NCI-H1105 (cell line): ENCODE data around the gene STAT5A.
"Not testable (repeated sequence)": the region's sequence is repeated elsewhere in the genome, so short reads cannot be mapped to it uniquely, and the experiment has no call there.

ENCODE experiments used
- DNase-seq: peaks from one replicate; lab custom pipeline; 2025; lab: John Stamatoyannopoulos, UW

STAT5A gene

DNA sequence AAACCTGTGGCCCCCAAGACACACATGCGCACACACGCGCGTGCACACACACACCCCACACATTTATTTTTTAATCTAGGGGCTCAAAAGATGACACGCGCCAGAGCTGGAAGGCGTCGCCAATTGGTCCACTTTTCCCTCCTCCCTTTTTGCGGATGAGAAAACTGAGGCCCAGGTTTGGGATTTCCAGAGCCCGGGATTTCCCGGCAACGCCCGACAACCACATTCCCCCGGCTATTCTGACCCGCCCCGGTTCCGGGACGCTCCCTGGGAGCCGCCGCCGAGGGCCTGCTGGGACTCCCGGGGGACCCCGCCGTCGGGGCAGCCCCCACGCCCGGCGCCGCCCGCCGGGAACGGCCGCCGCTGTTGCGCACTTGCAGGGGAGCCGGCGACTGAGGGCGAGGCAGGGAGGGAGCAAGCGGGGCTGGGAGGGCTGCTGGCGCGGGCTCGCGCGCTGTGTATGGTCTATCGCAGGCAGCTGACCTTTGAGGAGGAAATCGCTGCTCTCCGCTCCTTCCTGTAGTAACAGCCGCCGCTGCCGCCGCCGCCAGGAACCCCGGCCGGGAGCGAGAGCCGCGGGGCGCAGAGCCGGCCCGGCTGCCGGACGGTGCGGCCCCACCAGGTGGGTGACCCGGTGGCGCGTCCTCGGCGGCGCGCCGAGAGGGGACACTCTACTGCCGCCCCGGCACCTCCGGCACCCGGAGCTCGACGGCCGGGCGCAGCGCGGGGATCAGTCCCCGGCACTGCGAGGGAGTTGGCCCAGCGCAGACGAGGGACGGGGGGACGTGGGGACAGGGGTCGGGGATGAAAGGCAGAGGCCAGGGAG lies at the start of gene STAT5A:
Gene STAT5A (plus strand): TSS at position 522 of the 826 bp plus-strand sequence. CDS start 914 bp downstream, outside the sequence.
- no peak for DNase-seq

DNA sequence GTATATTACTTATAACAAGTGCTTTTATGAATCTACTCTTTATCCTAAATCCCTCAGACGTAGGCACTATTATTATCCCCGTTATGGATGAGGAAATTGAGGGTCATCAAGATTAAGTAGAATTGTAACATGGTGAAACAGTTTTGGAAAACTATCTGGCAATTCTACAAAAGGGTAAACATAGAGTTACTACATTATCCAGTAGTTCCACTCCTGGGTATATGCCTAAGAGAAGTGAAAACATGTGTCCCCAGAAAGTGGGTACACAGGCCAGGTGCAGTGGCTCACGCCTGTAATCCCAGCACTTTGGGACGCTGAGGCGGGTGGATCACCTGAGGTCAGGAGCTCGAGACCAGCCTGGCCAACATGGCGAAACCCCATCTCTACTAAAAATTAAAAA lies 48.7 kb upstream of the STAT5A start:
- DNase-seq, result not testable (repeated sequence)

DNA sequence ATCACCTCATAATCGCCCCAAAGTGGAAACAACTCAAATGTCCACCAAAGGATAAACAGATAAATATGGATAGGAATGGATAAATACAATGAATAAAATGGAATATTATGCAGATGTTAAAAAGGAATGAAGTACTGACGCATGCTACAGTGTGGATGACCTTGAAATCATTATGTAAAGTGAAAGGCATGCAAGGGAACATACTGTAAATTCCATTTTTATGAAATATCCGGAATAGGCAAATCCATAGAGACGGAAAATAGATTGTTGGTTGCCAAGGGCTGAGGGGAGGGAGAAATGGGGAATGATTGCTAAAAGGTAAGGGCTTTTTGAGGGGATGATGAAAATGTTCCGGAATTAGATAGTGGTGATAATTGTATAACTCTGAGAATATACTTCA lies 48.1 kb upstream of the STAT5A start:
- no peak for DNase-seq

DNA sequence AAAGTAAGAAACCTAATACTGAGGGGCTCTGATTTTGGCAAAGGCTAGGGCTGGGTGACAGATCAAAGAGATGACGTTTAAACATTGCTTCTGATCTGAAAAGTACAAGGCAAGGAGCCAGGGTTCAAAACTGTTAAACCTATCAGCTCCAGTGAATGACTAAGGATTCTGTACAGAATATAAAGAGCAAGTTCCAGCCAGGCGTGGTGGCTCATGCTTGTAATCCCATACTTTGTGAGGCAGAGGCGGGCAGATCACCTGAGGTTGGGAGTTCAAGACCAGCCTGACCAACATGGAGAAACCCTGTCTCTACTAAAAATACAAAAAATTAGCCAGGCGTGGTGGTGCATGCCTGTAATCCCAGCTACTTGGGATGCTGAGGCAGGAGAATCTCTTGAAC lies 47.4 kb upstream of the STAT5A start:
- not testable (repeated sequence) for DNase-seq

DNA sequence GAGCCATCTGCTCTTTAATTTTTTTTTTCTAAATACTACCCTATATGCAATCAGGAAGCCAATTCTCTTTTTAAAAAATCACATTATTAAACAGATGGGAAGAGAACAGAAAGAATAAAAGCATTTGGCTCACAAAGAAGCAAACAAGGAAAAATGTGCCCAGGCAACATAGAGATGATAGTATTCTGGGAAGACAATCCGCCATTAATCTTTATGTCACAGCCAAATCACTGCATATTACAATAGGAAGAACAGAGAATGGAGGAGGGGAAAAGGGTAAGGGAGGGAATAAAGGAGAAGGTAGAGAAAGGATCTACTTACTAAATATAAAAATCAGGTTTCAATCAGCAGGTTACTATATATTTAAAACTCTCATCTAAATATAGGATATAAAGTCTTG lies 46.4 kb upstream of the STAT5A start:
- no peak for DNase-seq

DNA sequence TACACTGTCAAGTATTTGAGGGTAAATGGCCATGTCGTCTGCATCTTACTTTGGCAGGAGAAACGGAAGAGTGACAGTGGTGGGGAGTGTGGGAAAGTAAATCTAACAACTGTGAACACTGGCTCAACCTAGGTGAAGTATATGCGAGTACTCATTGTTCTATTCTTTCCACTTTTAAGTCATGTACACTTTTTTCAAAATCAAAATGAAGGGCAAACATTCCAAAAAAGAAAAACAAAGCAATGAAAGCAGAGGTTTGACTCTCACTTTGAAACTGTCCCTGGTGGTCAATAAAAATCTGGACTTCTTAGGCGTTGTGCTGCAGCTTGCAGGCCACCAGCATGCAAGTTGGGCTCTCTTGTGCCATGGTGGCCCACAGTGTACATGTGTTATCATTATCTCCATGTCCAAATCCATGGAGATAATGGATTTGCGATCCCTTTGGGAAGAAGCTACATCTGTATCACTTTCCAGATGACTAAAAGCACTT lies 44.8 kb upstream of the STAT5A start:
- DNase-seq, result no peak

DNA sequence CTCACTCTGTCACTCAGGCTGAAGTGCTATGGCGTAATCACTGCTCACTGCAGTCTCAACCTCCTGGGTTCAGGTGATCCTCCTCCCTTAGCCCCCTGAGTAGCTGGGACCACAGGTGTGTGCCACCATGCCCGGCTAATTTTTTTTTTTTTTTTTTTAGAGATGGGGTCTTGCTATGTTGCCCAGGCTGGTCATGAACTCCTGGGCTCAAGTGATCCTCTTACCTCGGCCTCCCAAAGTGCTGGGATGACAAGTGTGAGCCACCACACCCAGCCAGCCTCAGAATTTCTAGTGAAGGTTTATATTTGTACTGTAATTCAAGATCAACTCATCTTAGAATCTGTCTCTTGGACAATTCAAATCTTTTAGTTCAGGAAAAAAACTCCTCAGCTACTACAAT lies 44.2 kb upstream of the STAT5A start:
- not testable (repeated sequence) for DNase-seq

DNA sequence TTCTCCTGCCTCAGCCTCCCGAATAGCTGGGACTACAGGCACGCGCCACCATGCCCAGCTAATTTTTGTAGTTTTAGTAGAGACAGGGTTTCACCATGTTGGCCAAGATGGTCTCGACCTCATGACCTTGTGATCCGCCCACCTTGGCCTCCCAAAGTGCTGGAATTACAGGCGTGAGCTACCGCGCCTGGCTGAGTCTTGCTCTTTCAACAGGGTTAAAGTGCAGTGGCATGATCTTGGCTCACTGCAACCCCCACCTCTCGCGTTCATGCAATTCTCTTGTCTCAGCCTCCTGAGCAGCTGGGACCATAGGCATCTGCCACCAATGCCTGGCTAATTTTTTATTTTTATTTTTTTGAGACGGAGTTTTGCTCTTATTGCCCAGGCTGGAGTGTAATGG lies 43.1 kb upstream of the STAT5A start:
- not testable (repeated sequence) for DNase-seq

DNA sequence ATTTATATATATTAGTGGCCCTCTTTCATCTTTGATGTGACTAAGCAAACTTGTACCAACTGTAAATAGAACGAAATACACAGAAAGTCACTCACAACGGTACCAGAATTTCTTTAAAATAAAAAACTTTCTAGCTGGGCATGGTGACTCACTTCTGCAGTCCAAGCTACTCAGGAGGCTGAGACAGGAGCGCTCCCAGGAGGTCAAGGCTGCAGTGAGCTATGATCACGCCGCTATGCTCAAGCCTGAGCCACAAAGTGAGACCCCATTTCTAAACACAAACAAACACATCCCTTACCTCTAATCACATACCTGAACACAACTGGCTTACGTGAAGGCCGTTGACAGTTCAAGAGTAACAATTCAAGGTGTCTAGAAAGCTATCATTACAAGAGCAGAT lies 41.8 kb upstream of the STAT5A start:
- DNase-seq, result no peak

DNA sequence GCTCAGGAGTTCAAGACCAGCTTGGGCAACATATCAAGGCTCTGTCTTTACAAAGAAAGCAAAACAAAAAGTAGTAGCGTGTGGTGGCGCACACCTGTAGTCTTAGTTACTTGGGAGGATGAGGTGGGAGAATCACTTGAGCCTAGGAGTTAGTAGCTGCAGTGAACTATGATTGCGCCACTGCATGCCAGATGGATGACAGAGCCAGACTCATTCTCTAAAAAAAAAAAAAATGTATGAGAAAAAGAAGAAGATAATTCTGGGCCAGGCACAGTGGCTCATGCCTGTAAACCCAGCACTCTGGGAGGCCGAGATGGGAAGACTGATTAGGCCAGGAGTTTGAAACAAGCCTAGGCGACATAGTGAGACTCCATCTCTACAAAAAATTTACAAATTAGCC lies 40.6 kb upstream of the STAT5A start:
- no peak for DNase-seq

DNA sequence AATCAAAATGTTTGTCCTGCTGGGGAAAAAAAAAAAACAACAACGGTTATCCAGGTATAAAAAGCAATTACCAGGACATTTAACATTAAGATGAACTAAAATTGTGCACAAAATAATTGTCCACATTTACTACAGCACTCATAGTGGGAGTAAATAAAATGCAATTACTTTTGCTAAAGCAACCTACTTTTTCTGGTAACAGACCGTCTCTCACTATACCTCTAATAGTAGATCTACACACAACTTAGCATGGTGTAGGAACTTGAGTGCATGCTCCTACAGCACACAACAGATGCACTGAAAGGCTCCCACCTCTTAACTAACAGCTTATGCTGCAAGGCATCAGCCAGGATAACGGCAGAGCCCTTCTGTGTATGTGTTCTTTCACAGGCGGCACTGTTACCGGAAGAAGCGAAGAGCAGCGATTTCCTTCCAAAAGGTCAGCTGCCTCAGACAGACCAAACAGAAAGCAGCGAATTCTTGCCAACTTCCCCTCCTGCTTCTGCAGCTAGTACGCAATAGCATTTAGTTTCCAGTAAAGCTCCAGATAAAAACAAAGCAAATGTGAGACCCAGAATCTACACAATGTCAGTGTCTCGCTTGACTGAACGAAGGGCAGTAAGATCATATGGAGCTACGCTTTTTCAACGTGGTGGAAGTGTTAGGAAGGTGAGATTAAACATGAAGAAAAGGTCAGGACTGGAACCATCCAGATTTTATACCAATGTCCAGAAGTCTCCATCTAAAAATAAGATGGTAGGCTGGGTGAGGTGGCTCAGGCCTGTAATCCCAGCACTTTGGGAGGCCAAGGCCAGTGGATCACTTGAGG lies 39.7 kb upstream of the STAT5A start:
- no peak for DNase-seq

DNA sequence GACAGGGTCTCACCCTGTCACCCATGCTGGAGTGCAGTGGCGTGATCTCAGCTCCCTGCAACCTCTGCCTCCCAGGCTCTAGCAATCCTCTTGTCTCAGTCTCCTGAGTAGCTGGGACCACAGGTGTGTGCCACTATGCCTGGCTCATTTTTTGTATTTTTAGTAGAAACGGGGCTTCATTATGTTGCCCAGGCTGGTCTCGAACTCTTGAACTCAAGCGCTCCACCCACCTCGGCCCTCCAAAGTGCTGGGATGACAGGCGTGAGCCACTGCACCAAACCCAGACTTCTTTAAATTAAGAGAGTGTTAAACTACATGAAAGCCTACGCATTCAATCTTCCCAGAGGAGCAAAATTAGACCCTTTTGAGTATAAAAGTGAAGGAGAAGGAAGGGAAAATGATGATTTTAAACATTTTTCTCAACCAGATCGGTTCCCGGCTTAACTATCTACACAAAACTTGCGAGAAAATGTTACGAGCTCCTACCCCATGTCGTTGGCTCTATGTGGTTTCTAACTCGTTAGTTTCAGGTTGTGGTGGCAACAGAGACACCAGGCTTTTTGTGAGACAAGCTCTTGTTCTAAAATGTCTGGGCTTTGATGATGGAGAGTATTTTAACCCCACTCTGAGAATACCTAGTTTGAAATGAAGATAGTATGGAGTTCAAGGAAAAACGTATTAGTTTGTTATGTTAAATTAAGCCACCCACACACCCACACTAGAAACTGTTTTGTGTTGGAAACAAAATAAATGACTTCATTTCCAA lies 38.4 kb upstream of the STAT5A start:
- DNase-seq, result no peak

DNA sequence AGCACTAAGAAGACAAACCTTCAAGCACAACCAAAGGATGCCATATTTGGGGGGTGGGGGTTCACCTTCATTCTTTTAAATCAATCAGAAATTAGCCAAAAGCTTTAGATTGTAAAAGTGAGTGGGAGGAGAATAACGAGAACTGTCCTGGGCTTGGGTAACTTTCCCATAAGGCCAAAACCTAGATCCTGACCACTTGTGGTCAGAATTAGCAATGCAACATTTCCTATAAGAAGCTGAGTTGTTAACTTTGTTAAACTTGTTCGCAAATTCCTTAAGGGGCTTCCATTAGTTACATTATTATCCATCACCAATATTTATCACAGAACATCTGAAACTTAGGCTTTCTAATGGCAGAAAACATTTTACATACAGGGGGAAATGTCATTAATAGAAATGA lies 37.2 kb upstream of the STAT5A start:
- DNase-seq, result no peak

DNA sequence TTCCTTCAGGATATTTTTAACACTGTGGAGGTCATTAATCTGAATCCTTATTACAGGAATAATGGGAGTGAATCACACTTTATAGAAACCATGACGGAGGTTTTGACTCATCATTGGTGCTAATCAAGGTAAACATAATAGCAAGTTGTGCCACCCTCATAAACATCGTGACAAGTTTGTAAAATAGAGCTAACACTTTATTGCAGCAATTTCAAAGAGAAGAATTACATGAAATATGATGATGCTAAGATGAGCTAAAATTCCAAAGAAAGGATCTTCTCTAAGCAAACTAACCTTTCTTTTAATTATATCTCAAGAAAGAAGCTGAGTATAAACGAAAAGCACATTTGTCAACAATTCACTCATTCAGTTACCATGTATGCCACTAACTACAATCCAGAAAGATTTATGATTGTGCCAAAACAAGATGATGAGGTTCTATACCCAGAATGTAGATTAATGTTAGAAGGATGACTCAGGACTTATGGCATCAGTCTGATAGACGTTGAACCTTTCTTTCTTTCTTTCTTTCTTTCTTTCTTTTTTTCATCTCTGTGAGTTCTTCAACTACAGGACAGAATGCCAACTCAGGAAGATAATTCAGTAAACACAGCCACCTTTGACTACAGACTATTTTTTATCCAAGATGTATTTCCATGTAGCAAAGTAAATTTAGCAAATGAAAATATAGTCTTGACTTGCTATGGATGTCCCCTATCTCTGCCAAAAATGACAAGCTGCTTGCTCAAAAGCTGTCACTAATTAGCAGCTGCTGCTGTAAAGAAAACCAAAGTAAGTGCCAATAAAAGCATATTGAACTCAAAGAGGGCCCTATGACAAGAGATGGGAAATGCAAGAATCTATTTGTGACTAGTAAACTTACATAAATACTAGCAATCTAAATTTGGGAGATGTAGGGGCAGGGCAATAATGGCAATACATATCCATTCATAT lies 35.4 kb upstream of the STAT5A start:
- DNase-seq, result no peak

DNA sequence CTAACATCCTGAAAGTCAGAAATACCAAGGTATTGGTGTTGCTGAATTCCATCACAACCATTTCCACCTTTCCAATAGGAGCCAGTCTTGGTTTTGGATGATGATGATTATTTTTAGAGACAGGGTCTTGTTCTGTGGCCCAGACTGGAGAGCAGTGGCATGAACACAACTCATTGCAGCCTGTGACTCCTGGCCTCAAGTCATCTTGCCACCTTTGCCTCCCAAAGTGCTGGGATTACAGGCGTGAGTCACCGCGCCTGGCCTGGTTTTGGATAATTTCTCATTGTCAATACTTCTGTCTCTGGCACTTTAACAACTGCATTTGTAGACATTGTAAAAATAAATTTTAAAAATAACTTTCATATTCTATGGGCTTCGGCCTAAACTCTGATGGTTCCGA lies 34.7 kb upstream of the STAT5A start:
- no peak for DNase-seq

DNA sequence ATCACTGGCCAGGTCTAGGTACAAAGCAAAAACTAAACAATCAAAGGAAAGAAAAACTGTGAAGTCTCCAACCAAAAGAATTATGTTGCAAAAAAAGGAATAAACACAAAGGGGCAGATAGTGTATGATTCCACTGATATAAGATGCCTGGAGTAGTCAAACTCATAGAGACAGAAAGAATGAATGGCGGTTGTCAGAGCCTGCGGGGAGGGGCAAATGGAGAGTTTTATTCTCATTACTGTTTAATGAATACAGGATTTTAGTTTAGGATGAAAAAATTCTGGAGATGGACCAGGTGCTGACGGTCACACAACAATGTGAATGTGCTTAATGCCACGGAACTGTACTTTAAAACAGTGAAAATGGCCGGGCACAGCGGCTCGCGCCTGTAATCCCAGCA lies 32.9 kb upstream of the STAT5A start:
- no peak for DNase-seq

DNA sequence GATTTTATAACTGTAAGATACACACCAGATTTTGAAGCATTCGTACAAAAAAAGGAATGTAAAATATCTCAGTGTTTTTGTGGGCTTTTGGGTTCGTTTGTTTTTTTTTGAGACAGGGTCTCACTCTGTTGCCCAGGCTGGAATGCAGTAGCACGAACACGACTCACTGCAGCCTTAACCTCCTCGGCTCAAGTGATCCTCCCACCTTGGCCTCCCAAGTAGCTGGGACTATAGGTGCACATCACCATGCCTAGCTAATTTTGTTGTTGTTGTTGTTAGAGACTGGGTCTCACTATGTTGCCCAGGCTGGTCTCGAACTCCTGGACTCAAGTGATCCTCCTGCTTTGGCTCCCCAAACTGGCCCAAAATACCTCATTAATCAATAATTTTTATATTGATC lies 28.0 kb upstream of the STAT5A start:
- DNase-seq, result no peak

DNA sequence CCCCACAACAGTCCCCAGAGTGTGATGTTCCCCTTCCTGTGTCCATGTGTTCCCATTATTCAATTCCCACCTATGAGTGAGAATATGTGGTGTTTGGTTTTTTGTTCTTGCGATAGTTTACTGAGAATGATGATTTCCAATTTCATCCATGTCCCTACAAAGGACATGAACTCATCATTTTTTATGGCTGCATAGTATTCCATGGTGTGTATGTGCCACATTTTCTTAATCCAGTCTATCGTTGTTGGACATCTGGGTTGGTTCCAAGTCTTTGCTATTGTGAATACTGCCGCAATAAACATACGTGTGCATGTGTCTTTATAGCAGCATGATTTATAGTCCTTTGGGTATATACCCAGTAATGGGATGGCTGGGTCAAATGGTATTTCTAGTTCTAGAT lies 23.9 kb upstream of the STAT5A start:
- DNase-seq, result not testable (repeated sequence)

DNA sequence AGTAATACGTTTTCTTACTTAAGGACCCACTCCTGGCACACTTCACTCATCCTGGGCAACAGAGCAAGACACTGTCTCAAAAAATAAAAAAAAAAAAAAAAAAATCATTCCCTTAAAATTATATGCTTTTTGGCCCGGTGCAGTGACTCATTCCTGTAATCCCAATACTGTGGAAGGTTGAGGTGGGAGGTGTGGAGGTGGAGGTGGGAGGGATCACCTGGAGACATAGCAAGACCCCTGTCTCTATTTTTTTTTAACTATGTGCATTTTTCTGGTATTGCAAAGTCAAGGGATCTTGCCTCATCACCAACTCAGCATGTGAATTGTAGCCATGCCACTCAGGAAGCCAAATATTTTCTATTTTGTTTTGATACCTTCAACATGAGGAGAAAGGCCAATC lies 21.8 kb upstream of the STAT5A start:
- no peak for DNase-seq

DNA sequence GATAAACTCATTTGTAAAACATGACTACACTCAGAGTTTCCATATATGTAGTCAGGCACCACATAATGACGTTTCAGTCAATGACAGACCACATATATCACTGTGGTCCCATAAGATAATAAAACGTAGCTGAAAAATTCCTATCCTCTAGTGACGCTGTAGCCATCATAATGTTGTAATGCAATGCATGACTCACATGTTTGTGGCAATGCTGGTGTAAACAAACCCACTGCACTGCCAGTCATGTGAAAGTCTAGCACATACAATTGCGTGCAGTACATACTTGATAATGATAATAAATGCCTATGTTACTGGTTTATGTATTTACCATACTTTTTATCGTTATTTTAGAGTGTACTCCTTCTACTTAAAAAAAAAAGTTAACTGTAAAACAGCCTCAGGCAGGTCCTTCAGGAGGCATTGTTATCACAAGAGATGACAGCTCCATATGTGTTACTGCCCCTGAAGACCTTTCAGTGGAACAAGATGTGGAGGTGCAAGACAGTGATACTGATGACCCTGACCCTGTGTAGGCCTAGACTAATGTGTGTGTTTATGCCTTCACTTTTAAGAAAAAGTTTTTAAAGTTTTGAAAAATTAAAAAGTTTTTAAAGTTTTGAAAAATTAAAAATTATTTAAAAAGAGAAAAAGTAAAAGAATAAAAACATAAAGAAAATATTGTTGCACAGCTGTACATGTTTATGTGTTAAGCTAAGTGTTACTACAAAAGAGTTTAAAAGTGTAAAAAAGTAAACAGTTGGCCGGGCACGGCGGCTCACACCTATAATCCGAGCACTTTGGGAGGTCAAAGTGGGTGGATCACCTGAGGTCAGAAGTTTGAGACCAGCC lies 21.2 kb upstream of the STAT5A start:
- no peak for DNase-seq
